ENCODE results near the gene ZC3H18.

DNA sequence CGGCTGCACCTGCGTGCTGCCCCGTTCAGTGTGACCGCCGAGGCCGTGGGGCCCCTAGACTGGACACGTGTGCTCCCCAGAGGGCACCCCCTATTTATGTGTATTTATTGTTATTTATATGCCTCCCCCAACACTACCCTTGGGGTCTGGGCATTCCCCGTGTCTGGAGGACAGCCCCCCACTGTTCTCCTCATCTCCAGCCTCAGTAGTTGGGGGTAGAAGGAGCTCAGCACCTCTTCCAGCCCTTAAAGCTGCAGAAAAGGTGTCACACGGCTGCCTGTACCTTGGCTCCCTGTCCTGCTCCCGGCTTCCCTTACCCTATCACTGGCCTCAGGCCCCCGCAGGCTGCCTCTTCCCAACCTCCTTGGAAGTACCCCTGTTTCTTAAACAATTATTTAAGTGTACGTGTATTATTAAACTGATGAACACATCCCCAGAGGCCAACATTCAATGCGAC lies 69.9 kb downstream of the ZC3H18 start:
- TF ChIP-seq, protein P1, sequence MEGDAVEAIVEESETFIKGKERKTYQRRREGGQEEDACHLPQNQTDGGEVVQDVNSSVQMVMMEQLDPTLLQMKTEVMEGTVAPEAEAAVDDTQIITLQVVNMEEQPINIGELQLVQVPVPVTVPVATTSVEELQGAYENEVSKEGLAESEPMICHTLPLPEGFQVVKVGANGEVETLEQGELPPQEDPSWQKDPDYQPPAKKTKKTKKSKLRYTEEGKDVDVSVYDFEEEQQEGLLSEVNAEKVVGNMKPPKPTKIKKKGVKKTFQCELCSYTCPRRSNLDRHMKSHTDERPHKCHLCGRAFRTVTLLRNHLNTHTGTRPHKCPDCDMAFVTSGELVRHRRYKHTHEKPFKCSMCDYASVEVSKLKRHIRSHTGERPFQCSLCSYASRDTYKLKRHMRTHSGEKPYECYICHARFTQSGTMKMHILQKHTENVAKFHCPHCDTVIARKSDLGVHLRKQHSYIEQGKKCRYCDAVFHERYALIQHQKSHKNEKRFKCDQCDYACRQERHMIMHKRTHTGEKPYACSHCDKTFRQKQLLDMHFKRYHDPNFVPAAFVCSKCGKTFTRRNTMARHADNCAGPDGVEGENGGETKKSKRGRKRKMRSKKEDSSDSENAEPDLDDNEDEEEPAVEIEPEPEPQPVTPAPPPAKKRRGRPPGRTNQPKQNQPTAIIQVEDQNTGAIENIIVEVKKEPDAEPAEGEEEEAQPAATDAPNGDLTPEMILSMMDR (IDR thresholded peaks at IDR 0.05), result no peak
- no peak for TF ChIP-seq POLR2A (IDR thresholded peaks at IDR 0.05)

Data from right lobe of liver (tissue), 4 donors.